IMR-90 (cell line): ENCODE results near the gene CELA1. TPM values are rescaled to one million over a fixed set of nuclear protein-coding genes. Genes with fewer than 3 reads are reported as not detected.
A peak's percentile ranks its signal among the peaks of the same experiment; 100 is the strongest.

Experiments
- ATAC-seq: fragments of 200-7000 bp; cut with Tn5 transposase; 2 replicates; pipeline ENCODE4 v1.9.1; 2020; ENCODE audit warnings: low read depth, mild to moderate bottlenecking, moderate library complexity
- BruUV-seq: library from RNA; stranded (reverse); fragments of 400-500 nt; replicated peaks from 2 replicates; lab custom pipeline; 2021; lab: Mats Ljungman, UMichigan
- CTCF ChIA-PET: fragments of 300-600 bp; formaldehyde crosslinking; extraction: SDS; loops from one replicate; lab custom pipeline; 2021; ENCODE audit warnings: antibody characterized with exemption; lab: Yijun Ruan, JAX
- POLR2A ChIA-PET: fragments of 300-600 bp; sonication (Branson Sonifier 250); formaldehyde crosslinking; loops from one replicate; lab custom pipeline; 2022; ENCODE audit warnings: antibody characterized with exemption; ENCODE audit not compliant: unreplicated experiment; lab: Charles Lee
- DNase-seq: peaks from one replicate; pipeline ENCODE4 v3.0.0; 2013
- H2AFZ ChIP-seq: replicated peaks from 2 replicates; pipeline ENCODE3; 2013; ENCODE audit warnings: low read length, mild to moderate bottlenecking; ENCODE audit not compliant: poor library complexity
- H2AK5ac ChIP-seq: 2 replicates; pipeline ENCODE4 v1.6.1; 2013; ENCODE audit warnings: low read depth, low read length, inconsistent platforms
- H2AK9ac ChIP-seq: replicated peaks from 2 replicates; pipeline ENCODE3; 2013; ENCODE audit warnings: mild to moderate bottlenecking, low read depth, low read length, moderate library complexity; ENCODE audit not compliant: poor library complexity
- H2BK120ac ChIP-seq: 2 replicates; pipeline ENCODE4 v1.6.1; 2013; ENCODE audit warnings: low read depth, low read length, inconsistent platforms
- H2BK15ac ChIP-seq: 3 replicates; pipeline ENCODE4 v1.6.1; 2013; ENCODE audit warnings: low read depth, low read length, inconsistent platforms
- H2BK20ac ChIP-seq: 2 replicates; pipeline ENCODE4 v1.6.1; 2013; ENCODE audit warnings: low read depth, mild to moderate bottlenecking, inconsistent platforms, low read length, moderate library complexity
- H2BK5ac ChIP-seq: 2 replicates; pipeline ENCODE4 v1.6.1; 2013; ENCODE audit warnings: mild to moderate bottlenecking, low read depth, low read length, inconsistent platforms; ENCODE audit not compliant: poor library complexity, severe bottlenecking
- H3K14ac ChIP-seq: replicated peaks from 2 replicates; pipeline ENCODE4 v1.6.1; 2013; ENCODE audit warnings: low read depth, low read length, inconsistent platforms
- H3K18ac ChIP-seq: 2 replicates; pipeline ENCODE4 v1.6.1; 2013; ENCODE audit warnings: low read depth, low read length, control low read depth
- H3K23ac ChIP-seq: 2 replicates; pipeline ENCODE4 v1.6.1; 2013; ENCODE audit warnings: low read depth, low read length, inconsistent platforms
- H3K27ac ChIP-seq: 2 replicates; pipeline ENCODE4 v1.5.1; 2013; ENCODE audit warnings: mild to moderate bottlenecking, control low read depth, low read length; ENCODE audit not compliant: insufficient read depth
- H3K27me3 ChIP-seq: 2 replicates; pipeline ENCODE4 v1.6.1; 2013; ENCODE audit warnings: low read length; ENCODE audit not compliant: control insufficient read depth, insufficient read depth
- H3K36me3 ChIP-seq: 2 replicates; pipeline ENCODE4 v1.6.1; 2013; ENCODE audit warnings: low read length, mixed read lengths; ENCODE audit not compliant: control insufficient read depth, insufficient read depth
- H3K4ac ChIP-seq: 2 replicates; pipeline ENCODE4 v1.6.1; 2013; ENCODE audit warnings: low read depth, low read length, inconsistent platforms
- H3K4me1 ChIP-seq: 2 replicates; pipeline ENCODE4 v1.6.1; 2013; ENCODE audit warnings: low read length, mixed read lengths; ENCODE audit not compliant: control insufficient read depth, insufficient read depth
- H3K4me2 ChIP-seq: 2 replicates; pipeline ENCODE4 v1.6.1; 2013; ENCODE audit warnings: low read depth, mild to moderate bottlenecking, control low read depth, low read length, moderate library complexity
- H3K4me3 ChIP-seq: 2 replicates; pipeline ENCODE4 v1.5.1; 2013; ENCODE audit warnings: low read depth, mild to moderate bottlenecking, control low read depth, low read length, moderate library complexity; ENCODE audit not compliant: insufficient read depth
- H3K56ac ChIP-seq: 2 replicates; pipeline ENCODE4 v1.6.1; 2013; ENCODE audit warnings: low read length, inconsistent platforms; ENCODE audit not compliant: insufficient read depth; ENCODE audit errors: extremely low read depth
- H3K79me1 ChIP-seq, 2 experiments: 2 replicates each; pipeline ENCODE4 v1.6.1; 2013; ENCODE audit warnings: low read length in 2 of 2, inconsistent platforms in 1 of 2, low read depth in 1 of 2
- H3K9ac ChIP-seq: 2 replicates; pipeline ENCODE4 v1.6.1; 2013; ENCODE audit warnings: low read depth, low read length, control low read depth
- H3K9me1 ChIP-seq: 2 replicates; pipeline ENCODE4 v1.6.1; 2013; ENCODE audit warnings: low read length, inconsistent platforms; ENCODE audit not compliant: insufficient read depth
- H3K9me3 ChIP-seq: 2 replicates; pipeline ENCODE4 v1.6.1; 2013; ENCODE audit warnings: low read length; ENCODE audit not compliant: control insufficient read depth, insufficient read depth
- H4K20me1 ChIP-seq: 2 replicates; pipeline ENCODE4 v1.6.1; 2013; ENCODE audit warnings: low read length, inconsistent platforms; ENCODE audit not compliant: insufficient read depth
- H4K5ac ChIP-seq: 2 replicates; pipeline ENCODE4 v1.6.1; 2013; ENCODE audit warnings: mild to moderate bottlenecking, low read depth, low read length, control low read depth
- H4K8ac ChIP-seq, 2 experiments: 2 replicates each; pipeline ENCODE4 v1.6.1; 2013; ENCODE audit warnings: low read depth in 2 of 2, low read length in 2 of 2, control low read depth in 1 of 2, inconsistent platforms in 1 of 2
- H4K91ac ChIP-seq: 2 replicates; pipeline ENCODE4 v1.6.1; 2013; ENCODE audit warnings: low read depth, low read length, inconsistent platforms; ENCODE audit not compliant: insufficient read depth
- MAFK ChIP-seq: IDR thresholded peaks from 2 replicates; pipeline ENCODE4 v1.6.1; 2012; ENCODE audit warnings: low read depth, low read length, improper control_type of control experiment
- NFE2L2 ChIP-seq: fragments of 150-350 bp; IDR thresholded peaks from 2 replicates; pipeline ENCODE4 v1.6.1; 2016; ENCODE audit warnings: low read depth, mild to moderate bottlenecking, low read length
- POLR2A ChIP-seq: IDR thresholded peaks from 2 replicates; pipeline ENCODE4 v1.6.1; 2012; ENCODE audit warnings: mild to moderate bottlenecking, low read depth, low read length
- RCOR1 ChIP-seq: IDR thresholded peaks from 2 replicates; pipeline ENCODE4 v1.6.1; 2012; ENCODE audit warnings: mild to moderate bottlenecking, low read length, improper control_type of control experiment; ENCODE audit not compliant: insufficient replicate concordance
- WGBS, 2 experiments: methylation state at CpG; one replicate each; pipeline versions ENCODE4 v1.1.5 to v1.1.7; 2013; ENCODE audit warnings: missing lambda C conversion rate in 2 of 2; ENCODE audit not compliant: insufficient read length in 1 of 2; ENCODE audit errors: extremely low coverage in 2 of 2; 5-methylcytosine and 5-hydroxymethylcytosine counted together
- dilution Hi-C: fragments of 300-500 bp; cut with HindIII; formaldehyde crosslinking; loops from one replicate; pipeline ENCODE4 v1.14.3; 2018; ENCODE audit warnings: low sequenced_read_pairs; ENCODE audit not compliant: unreplicated experiment
- in situ Hi-C: fragments of 300-500 bp; cut with MboI; formaldehyde crosslinking; loops from 3 replicates; pipeline ENCODE4 v1.14.3; 2019; ENCODE audit warnings: low sequenced_read_pairs, inconsistent platforms, mixed read lengths
- intact Hi-C: fragments of 100-400 bp; cut with micrococcal nuclease; formaldehyde crosslinking; loops from 2 replicates; pipeline ENCODE4 v1.10.0; 2022
- polyA plus RNA-seq, 3 experiments: library from polyadenylated mRNA; depleted of rRNA; stranded (reverse); fragments of >200 nt; gene quantifications; 2 replicates each; pipeline ENCODE4 v1.2.3, GENCODE V29; 2012; ENCODE audit warnings: low replicate concordance in 1 of 3
- total RNA-seq: library from RNA; depleted of rRNA; stranded (reverse); fragments of >200 nt; gene quantifications from 2 replicates; pipeline ENCODE4 v1.2.3, GENCODE V29; 2012
- TF ChIP-seq, protein P1 (sequence below): fragments of 150-350 bp; IDR thresholded peaks from 2 replicates; pipeline ENCODE4 v1.6.1; 2016; ENCODE audit warnings: low read depth, mild to moderate bottlenecking, low read length, moderate library complexity, borderline replicate concordance
- TF ChIP-seq, protein P2 (sequence below): fragments of 150-350 bp; IDR thresholded peaks from 2 replicates; pipeline ENCODE4 v1.6.1; 2017; ENCODE audit warnings: mild to moderate bottlenecking, antibody characterized with exemption, low read length, low read depth

The CELA1 gene
- total and polyA plus RNA-seq, 2 of the 4 experiments (the other 2 are of a cell fraction) = not detected

DNA sequence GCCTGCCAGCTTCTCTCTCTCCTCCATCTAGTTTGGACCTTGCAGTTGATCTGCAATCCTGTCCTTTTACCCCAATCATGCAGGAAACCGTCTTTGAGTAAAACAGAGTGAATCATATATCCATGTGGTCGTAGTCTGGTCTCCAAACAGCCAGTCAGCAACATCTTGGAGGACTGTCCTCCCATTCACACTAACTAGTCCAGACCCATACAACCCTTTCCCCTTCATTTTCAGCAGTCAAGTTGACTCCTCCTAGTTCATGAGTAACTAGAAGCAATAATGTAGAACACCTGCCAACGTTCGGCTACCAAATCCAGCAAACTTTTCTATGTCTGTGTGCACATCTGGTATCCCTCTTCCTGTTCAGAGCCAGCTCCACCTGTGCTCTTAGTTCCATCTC, 11.7 kb downstream of the CELA1 start:
- no peak overlapping the region for H3K4me2 ChIP-seq
- BruUV-seq = no TSS peak
- no peaks in the 10 kb centered on the region for H3K4me1 ChIP-seq
- in situ Hi-C loops = no loop called here
- no peaks in the 10 kb centered on the region; the same call in 1 of the 2 replicates for H3K27me3 ChIP-seq
- no peak overlapping the region for H2BK5ac ChIP-seq
- dilution Hi-C loops = no loop called here
- H3K79me1 ChIP-seq = no peaks in the 10 kb centered on the region
- H2BK120ac ChIP-seq = no peak overlapping the region
- H3K27ac ChIP-seq = no peak overlapping the region
- no peak overlapping the region; the same call in 1 of the 2 replicates for H3K23ac ChIP-seq
- POLR2A ChIA-PET = no interaction called here
- no peak overlapping the region for H2BK15ac ChIP-seq
- H2AFZ ChIP-seq = no peak overlapping the region
- H2AK9ac ChIP-seq = no peak overlapping the region
- no peak overlapping the region for H3K18ac ChIP-seq
- peak; percentile 29 for DNase-seq
- no peaks in the 10 kb centered on the region for H3K9me1 ChIP-seq
- H2AK5ac ChIP-seq = no peak overlapping the region
- ATAC-seq = no peak
- no peak overlapping the region for H4K8ac ChIP-seq
- no peak overlapping the region for H3K4ac ChIP-seq
- 100% methylated on average over 2 of the region's 4 CpGs; no CpG with 5 or more reads in 1 of the 2 experiments for WGBS, 2 experiments
- no peak overlapping the region for H3K56ac ChIP-seq
- CTCF ChIA-PET = interaction anchor here (0.5 to 0.8 kb wide), 2 partner anchors 57 to 626 kb away, joined by 3 read pairs; no protein-coding TSS in a partner anchor
- no peaks in the 10 kb centered on the region for H3K36me3 ChIP-seq
- H2BK20ac ChIP-seq = no peak overlapping the region
- H4K5ac ChIP-seq = no peak overlapping the region
- no peak overlapping the region for H4K91ac ChIP-seq
- 0 out of 2 replicates have a peak overlapping the region, but pooled peaks have one; percentile 22 for H3K14ac ChIP-seq
- TF ChIP-seq POLR2A (no peak), MAFK (0 out of 2 replicates have a peak, but pooled peaks have one; percentile 1), NFE2L2 (no peak), RCOR1 (no peak)
- TF ChIP-seq, protein P1, sequence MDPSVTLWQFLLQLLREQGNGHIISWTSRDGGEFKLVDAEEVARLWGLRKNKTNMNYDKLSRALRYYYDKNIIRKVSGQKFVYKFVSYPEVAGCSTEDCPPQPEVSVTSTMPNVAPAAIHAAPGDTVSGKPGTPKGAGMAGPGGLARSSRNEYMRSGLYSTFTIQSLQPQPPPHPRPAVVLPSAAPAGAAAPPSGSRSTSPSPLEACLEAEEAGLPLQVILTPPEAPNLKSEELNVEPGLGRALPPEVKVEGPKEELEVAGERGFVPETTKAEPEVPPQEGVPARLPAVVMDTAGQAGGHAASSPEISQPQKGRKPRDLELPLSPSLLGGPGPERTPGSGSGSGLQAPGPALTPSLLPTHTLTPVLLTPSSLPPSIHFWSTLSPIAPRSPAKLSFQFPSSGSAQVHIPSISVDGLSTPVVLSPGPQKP = no peak
- TF ChIP-seq, protein P2, sequence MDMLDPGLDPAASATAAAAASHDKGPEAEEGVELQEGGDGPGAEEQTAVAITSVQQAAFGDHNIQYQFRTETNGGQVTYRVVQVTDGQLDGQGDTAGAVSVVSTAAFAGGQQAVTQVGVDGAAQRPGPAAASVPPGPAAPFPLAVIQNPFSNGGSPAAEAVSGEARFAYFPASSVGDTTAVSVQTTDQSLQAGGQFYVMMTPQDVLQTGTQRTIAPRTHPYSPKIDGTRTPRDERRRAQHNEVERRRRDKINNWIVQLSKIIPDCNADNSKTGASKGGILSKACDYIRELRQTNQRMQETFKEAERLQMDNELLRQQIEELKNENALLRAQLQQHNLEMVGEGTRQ = no peak
- no peaks in the 10 kb centered on the region for H3K9me3 ChIP-seq
- no peaks in the 10 kb centered on the region for H4K20me1 ChIP-seq
- H3K9ac ChIP-seq = no peak overlapping the region
- intact Hi-C loops = no loop called here
- no peak overlapping the region for H3K4me3 ChIP-seq
